Loucy (cell line): ENCODE measurements around the gene CHST7.

Source experiments
- CTCF ChIP-seq: fragments of 200-600 bp; sonication (generic); conservative IDR thresholded peaks from 2 replicates; pipeline ENCODE4 v1.5.1; 2014; ENCODE audit warnings: mild to moderate bottlenecking, antibody characterized with exemption, low read length
- EZH2phosphoT487 ChIP-seq: fragments of 200-600 bp; IDR thresholded peaks from 2 replicates; pipeline ENCODE4 v1.6.1; 2018; ENCODE audit warnings: antibody characterized with exemption, mild to moderate bottlenecking, moderate library complexity, borderline replicate concordance

- TF ChIP-seq CTCF (no peak), EZH2phosphoT487 (no peak)
Measured at GRCh38 chrX:46569621-46570020, 3.9 kb upstream of the CHST7 start.
